ENCODE results near the gene TRPM5. TPM values are rescaled to one million over a fixed set of nuclear protein-coding genes. Genes with fewer than 3 reads are reported as not detected.

TRPM5 gene
- total RNA-seq, 4 donors from 2014 or later: 0.29 TPM; not detected in 3

- no peak overlapping the region for H3K4me3 ChIP-seq
- 83% methylated on average over 1 of the region's 1 CpG for WGBS
- peaks cover 7% of the 10 kb centered on the region for H3K27me3 ChIP-seq
- H3K9me3 ChIP-seq: no peaks in the 10 kb centered on the region
- H3K4me1 ChIP-seq: peaks cover 6% of the 10 kb centered on the region
- no peak for TF ChIP-seq POLR2A (IDR thresholded peaks at IDR 0.05)
- TF ChIP-seq CTCF (IDR thresholded peaks at IDR 0.05): no peak
- no peak for TF ChIP-seq POLR2AphosphoS5 (IDR thresholded peaks at IDR 0.05)
- no peak for TF ChIP-seq EP300 (IDR thresholded peaks at IDR 0.05)
- DNase-seq (ENCODE audit: low spot score in 2 of 2): no peak
- no peaks in the 10 kb centered on the region for H3K36me3 ChIP-seq
- H3K27ac ChIP-seq: no peak overlapping the region
These were observed 12.9 kb downstream of the TRPM5 start for GRCh38 chr11:2431395-2431794.

GRCh38 chr11:2428322-2428795 is 16.0 kb downstream of the TRPM5 start:
- Histone ChIP-seq H3K9me3 (no peaks in the 10 kb centered on the region), H3K4me1 (peaks cover 6% of the 10 kb centered on the region), H3K4me3 (no peak overlapping the region), H3K27ac (no peak overlapping the region), H3K27me3 (peaks cover 9% of the 10 kb centered on the region), H3K36me3 (no peaks in the 10 kb centered on the region)
- 55% methylated on average over 8 of the region's 8 CpGs for WGBS
- TF ChIP-seq POLR2AphosphoS5 (IDR thresholded peaks at IDR 0.05): no peak
- peak; percentile 83 to 86 for TF ChIP-seq CTCF (IDR thresholded peaks at IDR 0.05)
- no peak for DNase-seq (ENCODE audit: low spot score in 2 of 2)

- Histone ChIP-seq H3K9me3 (no peaks in the 10 kb centered on the region), H3K27ac (no peak overlapping the region), H3K27me3 (peaks cover 7% of the 10 kb centered on the region), H3K4me1 (peaks cover 6% of the 10 kb centered on the region), H3K4me3 (no peak overlapping the region), H3K36me3 (no peaks in the 10 kb centered on the region)
- WGBS: 33% methylated on average over 1 of the region's 12 CpGs
- TF ChIP-seq CTCF (IDR thresholded peaks at IDR 0.05) (no peak), EP300 (IDR thresholded peaks at IDR 0.05) (no peak), POLR2AphosphoS5 (IDR thresholded peaks at IDR 0.05) (no peak), POLR2A (IDR thresholded peaks at IDR 0.05) (no peak)
- no peak for DNase-seq (ENCODE audit: low spot score in 2 of 2)
These were observed 16.5 kb downstream of the TRPM5 start for GRCh38 chr11:2427721-2428321.

GRCh38 chr11:2426826-2427521 is 17.3 kb downstream of the TRPM5 start:
- H3K27ac ChIP-seq: no peak overlapping the region
- no peak for DNase-seq (ENCODE audit: low spot score in 2 of 2)
- H3K27me3 ChIP-seq: peaks cover 6% of the 10 kb centered on the region
- peaks cover 6% of the 10 kb centered on the region for H3K4me1 ChIP-seq
- H3K36me3 ChIP-seq: no peaks in the 10 kb centered on the region
- TF ChIP-seq CTCF (IDR thresholded peaks at IDR 0.05) (no peak), EP300 (IDR thresholded peaks at IDR 0.05) (no peak), POLR2AphosphoS5 (IDR thresholded peaks at IDR 0.05) (no peak)
- H3K9me3 ChIP-seq: no peaks in the 10 kb centered on the region
- WGBS: 61% methylated on average over 2 of the region's 14 CpGs
- no peak overlapping the region for H3K4me3 ChIP-seq

GRCh38 chr11:2426221-2426620 is 18.1 kb downstream of the TRPM5 start:
- Histone ChIP-seq H3K27ac (no peak overlapping the region), H3K4me1 (peaks cover 6% of the 10 kb centered on the region), H3K27me3 (peaks cover 8% of the 10 kb centered on the region), H3K4me3 (no peak overlapping the region), H3K36me3 (no peaks in the 10 kb centered on the region), H3K9me3 (no peaks in the 10 kb centered on the region)
- no peak for TF ChIP-seq CTCF (IDR thresholded peaks at IDR 0.05)
- no peak for TF ChIP-seq POLR2A (IDR thresholded peaks at IDR 0.05)
- no peak for TF ChIP-seq EP300 (IDR thresholded peaks at IDR 0.05)
- no peak for TF ChIP-seq POLR2AphosphoS5 (IDR thresholded peaks at IDR 0.05)
- no peak for DNase-seq (ENCODE audit: low spot score in 2 of 2)
- no CpG with 5 or more reads among the region's 13 CpGs for WGBS
